Measurements from ENCODE around the gene RRP36. TPM values are rescaled to one million over a fixed set of nuclear protein-coding genes. Genes with fewer than 3 reads are reported as not detected.

Gene RRP36
- total RNA-seq, 1 experiment from 2014 or later: 63.4 TPM

DNA sequence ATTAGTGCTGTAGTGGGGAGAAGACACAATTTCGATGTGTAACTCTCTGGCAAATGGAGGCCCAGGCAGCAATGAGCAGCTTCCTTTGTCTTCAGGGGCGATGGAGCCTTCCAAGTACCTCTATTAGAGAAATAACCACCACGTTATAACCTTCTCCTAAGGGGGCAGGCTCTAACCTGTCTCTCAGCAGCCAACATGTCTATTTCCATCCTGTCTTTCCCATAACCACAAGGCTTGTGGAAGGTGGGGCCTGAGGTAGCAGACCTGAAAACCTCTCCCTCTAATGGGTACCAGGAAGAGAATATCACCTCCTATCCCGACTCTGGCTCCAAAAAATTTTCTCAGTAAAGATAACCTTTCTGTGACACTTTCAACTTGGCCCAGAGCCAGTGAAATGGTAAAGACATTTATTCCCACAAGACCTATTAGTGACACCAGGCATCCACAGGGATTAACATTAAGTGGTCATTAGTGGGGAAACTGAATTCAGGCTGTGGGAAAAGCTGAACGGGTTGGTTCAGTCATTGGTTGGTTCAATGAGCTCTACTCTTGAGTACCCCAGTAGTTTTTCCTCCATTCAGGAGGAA lies 46.4 kb upstream of the RRP36 start:
- ChIA-PET CTCF (no interaction called here), POLR2A (interaction anchor here (0.7 to 3.0 kb wide), 5 partner anchors 9 to 389 kb away, joined by 3 to 11 read pairs (median 3); partner anchors contain the start of genes CNPY3, KLHDC3 and PPP2R5D), RAD21 (ENCODE audit: low non-redundant PET in 1 of 2, low total read pairs in 2 of 2, uncharacterized antibody in 2 of 2, unreplicated experiment in 2 of 2) (no interaction called here)
- Histone ChIP-seq H3K27ac (ENCODE audit: low read depth, low read length) (no peak overlapping the region), H3K9ac (ENCODE audit: low read length) (no peak overlapping the region), H2AFZ (ENCODE audit: low read depth, low read length, poor library complexity, severe bottlenecking) (no peak overlapping the region), H3K27me3 (ENCODE audit: insufficient read depth, low read length) (no peaks in the 10 kb centered on the region), H3K4me2 (ENCODE audit: low read length) (no peak overlapping the region), H3K79me2 (ENCODE audit: insufficient read depth, low read length) (peaks cover 26% of the 10 kb centered on the region), H3K36me3 (ENCODE audit: control insufficient read depth in 1 of 2, insufficient read depth in 2 of 2, low read length in 2 of 2) (no peaks in the 10 kb centered on the region), H3K9me3 (ENCODE audit: control insufficient read depth in 1 of 2, insufficient read depth in 1 of 2, low read depth in 1 of 2, low read length in 2 of 2) (no peaks in the 10 kb centered on the region), H3K4me3 (replicated peaks in 1 of 2; ENCODE audit: low read depth in 1 of 2, low read length in 2 of 2) (no peak overlapping the region), H3K9me2 (ENCODE audit: insufficient read depth) (no peaks in the 10 kb centered on the region), H4K20me1 (ENCODE audit: insufficient read depth) (no peaks in the 10 kb centered on the region), H3K4me1 (ENCODE audit: control insufficient read depth in 1 of 2, insufficient read depth in 2 of 2, low read length in 2 of 2) (peaks cover 19 to 42% of the 10 kb centered on the region in 2 experiments)
- TF ChIP-seq EGR1 (IDR thresholded peaks at IDR 0.05; ENCODE audit: low read depth) (no peak), EZH2phosphoT487 (IDR thresholded peaks at IDR 0.05; ENCODE audit: borderline replicate concordance) (no peak), ZNF274 (IDR thresholded peaks at IDR 0.05; ENCODE audit: low read depth, low read length) (no peak), CEBPB (IDR thresholded peaks at IDR 0.05; ENCODE audit: low read depth) (no peak)
- TF ChIP-seq, protein P1, sequence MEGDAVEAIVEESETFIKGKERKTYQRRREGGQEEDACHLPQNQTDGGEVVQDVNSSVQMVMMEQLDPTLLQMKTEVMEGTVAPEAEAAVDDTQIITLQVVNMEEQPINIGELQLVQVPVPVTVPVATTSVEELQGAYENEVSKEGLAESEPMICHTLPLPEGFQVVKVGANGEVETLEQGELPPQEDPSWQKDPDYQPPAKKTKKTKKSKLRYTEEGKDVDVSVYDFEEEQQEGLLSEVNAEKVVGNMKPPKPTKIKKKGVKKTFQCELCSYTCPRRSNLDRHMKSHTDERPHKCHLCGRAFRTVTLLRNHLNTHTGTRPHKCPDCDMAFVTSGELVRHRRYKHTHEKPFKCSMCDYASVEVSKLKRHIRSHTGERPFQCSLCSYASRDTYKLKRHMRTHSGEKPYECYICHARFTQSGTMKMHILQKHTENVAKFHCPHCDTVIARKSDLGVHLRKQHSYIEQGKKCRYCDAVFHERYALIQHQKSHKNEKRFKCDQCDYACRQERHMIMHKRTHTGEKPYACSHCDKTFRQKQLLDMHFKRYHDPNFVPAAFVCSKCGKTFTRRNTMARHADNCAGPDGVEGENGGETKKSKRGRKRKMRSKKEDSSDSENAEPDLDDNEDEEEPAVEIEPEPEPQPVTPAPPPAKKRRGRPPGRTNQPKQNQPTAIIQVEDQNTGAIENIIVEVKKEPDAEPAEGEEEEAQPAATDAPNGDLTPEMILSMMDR (IDR thresholded peaks at IDR 0.05 in 2 of 3, conservative IDR thresholded peaks at IDR 0.05 in 1 of 3; ENCODE audit: borderline replicate concordance in 1 of 3, insufficient read depth in 1 of 3, low read depth in 2 of 3, low read length in 2 of 3): no peak
- TF ChIP-seq, protein P2, sequence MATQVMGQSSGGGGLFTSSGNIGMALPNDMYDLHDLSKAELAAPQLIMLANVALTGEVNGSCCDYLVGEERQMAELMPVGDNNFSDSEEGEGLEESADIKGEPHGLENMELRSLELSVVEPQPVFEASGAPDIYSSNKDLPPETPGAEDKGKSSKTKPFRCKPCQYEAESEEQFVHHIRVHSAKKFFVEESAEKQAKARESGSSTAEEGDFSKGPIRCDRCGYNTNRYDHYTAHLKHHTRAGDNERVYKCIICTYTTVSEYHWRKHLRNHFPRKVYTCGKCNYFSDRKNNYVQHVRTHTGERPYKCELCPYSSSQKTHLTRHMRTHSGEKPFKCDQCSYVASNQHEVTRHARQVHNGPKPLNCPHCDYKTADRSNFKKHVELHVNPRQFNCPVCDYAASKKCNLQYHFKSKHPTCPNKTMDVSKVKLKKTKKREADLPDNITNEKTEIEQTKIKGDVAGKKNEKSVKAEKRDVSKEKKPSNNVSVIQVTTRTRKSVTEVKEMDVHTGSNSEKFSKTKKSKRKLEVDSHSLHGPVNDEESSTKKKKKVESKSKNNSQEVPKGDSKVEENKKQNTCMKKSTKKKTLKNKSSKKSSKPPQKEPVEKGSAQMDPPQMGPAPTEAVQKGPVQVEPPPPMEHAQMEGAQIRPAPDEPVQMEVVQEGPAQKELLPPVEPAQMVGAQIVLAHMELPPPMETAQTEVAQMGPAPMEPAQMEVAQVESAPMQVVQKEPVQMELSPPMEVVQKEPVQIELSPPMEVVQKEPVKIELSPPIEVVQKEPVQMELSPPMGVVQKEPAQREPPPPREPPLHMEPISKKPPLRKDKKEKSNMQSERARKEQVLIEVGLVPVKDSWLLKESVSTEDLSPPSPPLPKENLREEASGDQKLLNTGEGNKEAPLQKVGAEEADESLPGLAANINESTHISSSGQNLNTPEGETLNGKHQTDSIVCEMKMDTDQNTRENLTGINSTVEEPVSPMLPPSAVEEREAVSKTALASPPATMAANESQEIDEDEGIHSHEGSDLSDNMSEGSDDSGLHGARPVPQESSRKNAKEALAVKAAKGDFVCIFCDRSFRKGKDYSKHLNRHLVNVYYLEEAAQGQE (IDR thresholded peaks at IDR 0.05; ENCODE audit: low read depth): no peak
- TF ChIP-seq, protein P3, sequence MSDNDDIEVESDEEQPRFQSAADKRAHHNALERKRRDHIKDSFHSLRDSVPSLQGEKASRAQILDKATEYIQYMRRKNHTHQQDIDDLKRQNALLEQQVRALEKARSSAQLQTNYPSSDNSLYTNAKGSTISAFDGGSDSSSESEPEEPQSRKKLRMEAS (IDR thresholded peaks at IDR 0.05): no peak
- TF ChIP-seq, protein P4, sequence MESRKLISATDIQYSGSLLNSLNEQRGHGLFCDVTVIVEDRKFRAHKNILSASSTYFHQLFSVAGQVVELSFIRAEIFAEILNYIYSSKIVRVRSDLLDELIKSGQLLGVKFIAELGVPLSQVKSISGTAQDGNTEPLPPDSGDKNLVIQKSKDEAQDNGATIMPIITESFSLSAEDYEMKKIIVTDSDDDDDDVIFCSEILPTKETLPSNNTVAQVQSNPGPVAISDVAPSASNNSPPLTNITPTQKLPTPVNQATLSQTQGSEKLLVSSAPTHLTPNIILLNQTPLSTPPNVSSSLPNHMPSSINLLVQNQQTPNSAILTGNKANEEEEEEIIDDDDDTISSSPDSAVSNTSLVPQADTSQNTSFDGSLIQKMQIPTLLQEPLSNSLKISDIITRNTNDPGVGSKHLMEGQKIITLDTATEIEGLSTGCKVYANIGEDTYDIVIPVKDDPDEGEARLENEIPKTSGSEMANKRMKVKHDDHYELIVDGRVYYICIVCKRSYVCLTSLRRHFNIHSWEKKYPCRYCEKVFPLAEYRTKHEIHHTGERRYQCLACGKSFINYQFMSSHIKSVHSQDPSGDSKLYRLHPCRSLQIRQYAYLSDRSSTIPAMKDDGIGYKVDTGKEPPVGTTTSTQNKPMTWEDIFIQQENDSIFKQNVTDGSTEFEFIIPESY (IDR thresholded peaks at IDR 0.05; ENCODE audit: extremely low read depth, insufficient replicate concordance, low read length): no peak
- TF ChIP-seq, protein P5, sequence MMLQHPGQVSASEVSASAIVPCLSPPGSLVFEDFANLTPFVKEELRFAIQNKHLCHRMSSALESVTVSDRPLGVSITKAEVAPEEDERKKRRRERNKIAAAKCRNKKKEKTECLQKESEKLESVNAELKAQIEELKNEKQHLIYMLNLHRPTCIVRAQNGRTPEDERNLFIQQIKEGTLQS (IDR thresholded peaks at IDR 0.05): no peak
- intact Hi-C loops (cut with micrococcal nuclease): no loop called here
- ATAC-seq (no peak), DNase-seq (ENCODE audit: low read depth, low spot score) (no peak)
- no TSS peak for BruUV-seq (replicated peaks)
